Pancreas (tissue), 10 donors: ENCODE results near the gene CDKN2A. TPM values are rescaled to one million over a fixed set of nuclear protein-coding genes. Genes with fewer than 3 reads are reported as not detected.
A peak's percentile ranks its signal among the peaks of the same experiment; 100 is the strongest.
"Not testable (repeated sequence)": the region's sequence is repeated elsewhere in the genome, so short reads cannot be mapped to it uniquely, and the experiment has no call there.

ENCODE experiments used
- ATAC-seq, 4 donors: fragments of 200-7000 bp; cut with Tn5 transposase; one replicate each; pipeline versions ENCODE4 v1.8.0 to v1.9.1; 2020; ENCODE audit warnings: mild to moderate bottlenecking in 4 of 4, moderate library complexity in 4 of 4
- DNase-seq, 6 donors: peaks; one replicate each; pipeline ENCODE4 v3.0.0-alpha.2; 2020
- FAIRE-seq: peaks from 2 replicates; lab custom pipeline; 2012; peaks lifted over from hg19 to GRCh38; lab: Jason Lieb, UNC
- H3K27ac ChIP-seq, 4 donors: fragments of 200-600 bp; sonication (generic); 1 replicate in 3 of 4; 2 replicates in 1 of 4; pipeline versions ENCODE4 v1.5.0 to v1.8.0; 2020
- H3K27me3 ChIP-seq, 4 donors: fragments of 200-600 bp; one replicate each; pipeline ENCODE4 v1.8.0; 2021
- H3K36me3 ChIP-seq, 3 donors: fragments of 200-600 bp; sonication (generic) in 1 of 3; one replicate each; pipeline versions ENCODE4 v1.5.0 to v1.8.0; 2020 to 2021
- H3K4me1 ChIP-seq, 3 donors: fragments of 200-600 bp; one replicate each; pipeline ENCODE4 v1.8.0; 2021
- H3K4me3 ChIP-seq, 4 donors: fragments of 200-600 bp; sonication (generic) in 2 of 4; one replicate each; pipeline versions ENCODE4 v1.5.0 to v1.8.0; 2020 to 2021
- H3K9me3 ChIP-seq, 4 donors: fragments of 200-600 bp; one replicate each; pipeline ENCODE4 v1.8.0; 2021
- WGBS, 2 donors: extraction: QIAGEN DNeasy Blood & Tissue Kit; methylation state at CpG; one replicate each; pipeline ENCODE4 v1.1.7; 2013; 5-methylcytosine and 5-hydroxymethylcytosine counted together
- intact Hi-C, 3 donors: fragments of 100-400 bp; cut with DNase I; formaldehyde crosslinking; loops; one replicate each; pipeline versions ENCODE4 v1.11.1 to v1.14.2; 2022
- polyA plus RNA-seq, 2 donors: library from polyadenylated mRNA; stranded (reverse); fragments of 200-250 nt; gene quantifications; one replicate each; pipeline ENCODE4 v1.2.3, GENCODE V29; 2013
- total RNA-seq, 6 donors: library from RNA; stranded (reverse); fragmentation: NEBNext Ultra II Directional in 4 of 6; extraction: Animal tissue kit (Norgen Biotek cat#: 25700) in 4 of 6; gene quantifications; one replicate each; pipeline versions ENCODE4 v1.2.1 to v1.2.4, GENCODE V29; 2021 to 2023
- TF ChIP-seq, protein P1 (sequence below), 4 donors: fragments of 200-600 bp; sonication (generic) in 3 of 4; IDR thresholded peaks; one replicate each; pipeline versions ENCODE4 v1.5.0 to v1.8.0; 2021; ENCODE audit warnings: antibody characterized with exemption in 4 of 4
- donor health status: healthy with polysubstance abuse.
- donor health status: DM: no; HTN: no; CAD: no; lungs with moderate emphysema.
- donor health status: DM: no; HTN: no; CAD: no.
- donor health status: control.
- donor health status: control.
- donor health status: Bipolar disorder and iron deficiency.
- donor health status: DM: yes; HTN: yes; CAD: no.
- donor health status: DM: no; HTN: no; CAD: no.
- donor health status: DM: no; HTN: no; CAD: no.
- donor health status: DM: yes; HTN: yes; CAD: no.

The CDKN2A gene
- total and polyA plus RNA-seq, 8 donors, result 0.31 to 5.7 (median 2.2) TPM

DNA sequence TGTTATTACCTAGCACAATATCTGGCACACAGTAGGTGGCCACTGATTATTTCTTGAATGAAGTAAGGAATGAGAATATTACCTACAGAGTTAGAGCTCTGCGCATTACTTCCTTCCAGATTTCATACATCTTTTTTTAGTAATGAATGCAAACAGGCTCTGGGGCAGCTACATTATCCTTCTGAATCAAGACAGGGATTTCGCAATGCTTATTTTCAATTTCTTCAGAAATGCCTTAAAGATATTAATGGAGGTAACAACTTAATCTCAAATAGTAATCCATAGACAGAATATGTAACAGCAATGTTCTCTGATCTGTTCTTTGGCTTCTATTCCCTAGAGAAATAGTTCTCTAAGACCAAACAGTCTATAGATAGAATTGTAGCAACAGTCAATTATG lies 32.6 kb downstream of the CDKN2A start:
- no peaks in the 10 kb centered on the region for H3K9me3 ChIP-seq
- ATAC-seq, result no peak
- no peak for FAIRE-seq
- H3K36me3 ChIP-seq, result no peaks in the 10 kb centered on the region
- 85 to 88% methylated on average over 2 of the region's 2 CpGs for WGBS, 2 donors
- no peak for DNase-seq
- H3K27me3 ChIP-seq, result peaks cover 0 to 27% (median 3%) of the 10 kb centered on the region in 4 donors
- TF ChIP-seq, protein P1, sequence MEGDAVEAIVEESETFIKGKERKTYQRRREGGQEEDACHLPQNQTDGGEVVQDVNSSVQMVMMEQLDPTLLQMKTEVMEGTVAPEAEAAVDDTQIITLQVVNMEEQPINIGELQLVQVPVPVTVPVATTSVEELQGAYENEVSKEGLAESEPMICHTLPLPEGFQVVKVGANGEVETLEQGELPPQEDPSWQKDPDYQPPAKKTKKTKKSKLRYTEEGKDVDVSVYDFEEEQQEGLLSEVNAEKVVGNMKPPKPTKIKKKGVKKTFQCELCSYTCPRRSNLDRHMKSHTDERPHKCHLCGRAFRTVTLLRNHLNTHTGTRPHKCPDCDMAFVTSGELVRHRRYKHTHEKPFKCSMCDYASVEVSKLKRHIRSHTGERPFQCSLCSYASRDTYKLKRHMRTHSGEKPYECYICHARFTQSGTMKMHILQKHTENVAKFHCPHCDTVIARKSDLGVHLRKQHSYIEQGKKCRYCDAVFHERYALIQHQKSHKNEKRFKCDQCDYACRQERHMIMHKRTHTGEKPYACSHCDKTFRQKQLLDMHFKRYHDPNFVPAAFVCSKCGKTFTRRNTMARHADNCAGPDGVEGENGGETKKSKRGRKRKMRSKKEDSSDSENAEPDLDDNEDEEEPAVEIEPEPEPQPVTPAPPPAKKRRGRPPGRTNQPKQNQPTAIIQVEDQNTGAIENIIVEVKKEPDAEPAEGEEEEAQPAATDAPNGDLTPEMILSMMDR (IDR thresholded peaks at IDR 0.05), result no peak
- peaks cover 0 to 9% (median 0%) of the 10 kb centered on the region in 3 donors for H3K4me1 ChIP-seq
- no peak overlapping the region for H3K4me3 ChIP-seq
- H3K27ac ChIP-seq, result no peak overlapping the region
- intact Hi-C loops, result no loop called here

DNA sequence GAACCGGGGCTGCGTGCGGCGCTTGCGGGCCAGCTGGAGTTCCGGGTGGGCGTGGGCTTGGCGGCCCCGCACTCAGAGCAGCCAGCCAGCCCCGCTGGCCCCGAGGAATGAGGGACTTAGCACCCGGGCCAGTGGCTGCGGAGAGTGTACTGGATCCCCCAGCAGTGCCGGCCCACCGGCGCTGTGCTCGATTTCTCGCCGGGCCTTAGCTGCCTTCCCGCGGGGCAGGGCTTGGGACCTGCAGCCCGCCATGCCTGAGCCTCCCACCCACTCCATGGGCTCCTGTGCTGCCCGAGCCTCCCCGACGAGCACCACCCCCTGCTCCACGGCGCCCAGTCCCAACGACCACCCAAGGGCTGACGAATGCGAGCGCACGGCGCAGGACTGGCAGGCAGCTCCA lies 34.9 kb downstream of the CDKN2A start:
- H3K27me3 ChIP-seq, H3K36me3 ChIP-seq, FAIRE-seq, ATAC-seq, H3K4me1 ChIP-seq, H3K9me3 ChIP-seq, H3K4me3 ChIP-seq, intact Hi-C loops, H3K27ac ChIP-seq: not testable (repeated sequence)
- WGBS, 2 donors, result 83 to 87% methylated on average over 17 to 32 of the region's 33 CpGs
- DNase-seq, result peak in 1 of 6 donors; percentile 45

DNA sequence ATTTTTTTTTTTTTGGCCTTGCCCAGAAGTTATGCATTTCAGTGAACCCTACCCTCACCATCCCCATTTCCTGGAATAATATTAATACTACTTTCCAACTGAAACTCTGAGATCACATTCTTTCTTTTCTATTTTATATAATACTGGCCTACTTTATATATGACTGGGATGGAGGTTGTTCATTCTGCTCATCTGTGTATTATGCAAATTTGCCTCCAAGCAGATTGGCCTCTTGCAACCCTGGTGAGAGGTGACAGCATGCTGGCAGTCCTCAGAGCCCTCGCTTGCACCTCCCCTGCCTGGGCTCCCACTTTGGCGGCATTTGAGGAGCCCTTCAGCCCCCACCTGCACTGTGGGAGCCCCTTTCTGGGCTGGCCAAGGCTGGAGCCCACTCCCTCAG lies 35.4 kb downstream of the CDKN2A start:
- Histone ChIP-seq H3K27ac (no peak overlapping the region), H3K4me3 (no peak overlapping the region), H3K9me3 (no peaks in the 10 kb centered on the region), H3K36me3 (no peaks in the 10 kb centered on the region), H3K27me3 (peaks cover 0 to 9% (median 3%) of the 10 kb centered on the region in 4 donors), H3K4me1 (no peaks in the 10 kb centered on the region)
- DNase-seq, result no peak
- WGBS, 2 donors, result 76 to 77% methylated on average over 2 of the region's 2 CpGs
- intact Hi-C loops, result no loop called here
- TF ChIP-seq, protein P1 (IDR thresholded peaks at IDR 0.05), result no peak
- ATAC-seq, result no peak
- no peak for FAIRE-seq

DNA sequence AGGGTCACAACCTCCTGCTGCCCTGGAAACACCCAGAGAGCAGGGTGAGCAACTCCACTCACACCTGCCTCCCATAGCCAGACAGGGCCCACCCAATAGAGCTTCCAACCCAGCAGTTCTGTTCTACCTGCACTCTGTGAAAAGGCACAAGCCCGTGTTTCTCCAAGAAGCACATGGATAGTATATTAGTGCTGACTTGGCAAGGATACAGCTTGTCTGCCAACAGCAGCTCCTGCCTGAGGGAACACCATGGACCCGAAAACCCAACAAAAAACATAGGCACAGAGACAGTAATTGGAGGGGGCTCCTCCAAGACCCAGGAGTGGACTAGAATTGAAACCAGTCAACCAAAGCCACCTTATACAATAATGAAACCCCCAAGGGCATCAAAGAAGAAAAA lies 48.6 kb downstream of the CDKN2A start:
- TF ChIP-seq, protein P1 (IDR thresholded peaks at IDR 0.05), result no peak
- H3K4me1 ChIP-seq, result no peaks in the 10 kb centered on the region
- ATAC-seq, result no peak
- no peak for FAIRE-seq
- H3K36me3 ChIP-seq, result no peaks in the 10 kb centered on the region
- no peak overlapping the region for H3K27ac ChIP-seq
- no peak for DNase-seq
- H3K9me3 ChIP-seq, result no peaks in the 10 kb centered on the region
- intact Hi-C loops, result no loop called here
- WGBS, 2 donors, result 82 to 89% methylated on average over 2 of the region's 2 CpGs
- no peak overlapping the region for H3K4me3 ChIP-seq
- no peaks in the 10 kb centered on the region for H3K27me3 ChIP-seq

DNA sequence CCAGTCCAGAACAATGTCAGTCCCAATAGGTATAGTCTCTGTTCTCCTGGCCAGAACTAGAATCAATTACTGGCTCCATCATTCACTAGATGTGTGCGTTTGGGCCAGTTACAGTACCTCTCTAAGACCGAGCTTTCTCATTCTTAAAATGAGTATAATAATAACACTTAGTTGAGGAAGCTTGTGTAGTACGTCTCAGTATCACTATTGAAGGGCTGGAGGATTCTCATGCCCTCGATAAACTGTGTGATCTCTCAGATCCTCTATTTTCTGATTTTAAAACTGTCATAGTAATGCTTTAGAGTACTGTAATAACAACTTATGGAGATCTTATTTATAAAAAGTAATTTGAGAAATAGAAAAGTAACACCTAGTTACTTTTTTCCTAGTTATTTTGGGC lies 50.7 kb downstream of the CDKN2A start:
- DNase-seq (no peak), FAIRE-seq (no peak), ATAC-seq (no peak)
- H3K9me3 ChIP-seq, result no peaks in the 10 kb centered on the region
- no peak overlapping the region for H3K4me3 ChIP-seq
- H3K4me1 ChIP-seq, result no peaks in the 10 kb centered on the region
- intact Hi-C loops, result no loop called here
- H3K27ac ChIP-seq, result no peak overlapping the region
- no peaks in the 10 kb centered on the region for H3K36me3 ChIP-seq
- H3K27me3 ChIP-seq, result no peaks in the 10 kb centered on the region
- 66 to 76% methylated on average over 4 of the region's 4 CpGs for WGBS, 2 donors
- TF ChIP-seq, protein P1 (IDR thresholded peaks at IDR 0.05), result no peak
